Omental fat pad (tissue), 4 donors: ENCODE results near the gene OAS2. TPM values are rescaled to one million over a fixed set of nuclear protein-coding genes. Genes with fewer than 3 reads are reported as not detected.

ENCODE experiments used
- ATAC-seq: fragments of 150-250 bp; one replicate; pipeline ENCODE4 v1.9.1; 2016; ENCODE audit warnings: mild to moderate bottlenecking, moderate library complexity; ENCODE audit not compliant: low FRiP score
- DNase-seq: peaks from one replicate; pipeline ENCODE4 v3.0.0-alpha.2; 2019; ENCODE audit warnings: low spot score
- total RNA-seq, 4 donors: library from RNA; depleted of rRNA; stranded (reverse); fragments of >200 nt; gene quantifications; one replicate each; pipeline ENCODE4 v1.1.0, GENCODE V29; 2016
- TF ChIP-seq, protein P1 (sequence below), 3 donors: fragments of 450-650 bp; IDR thresholded peaks; one replicate each; pipeline ENCODE4 v1.5.1; 2016 to 2017; ENCODE audit warnings: antibody characterized with exemption in 3 of 3, mild to moderate bottlenecking in 3 of 3, moderate library complexity in 2 of 3

The OAS2 gene
- total RNA-seq, 4 donors from 2014 or later: 8.2 to 41.9 (median 13.2) TPM

DNA sequence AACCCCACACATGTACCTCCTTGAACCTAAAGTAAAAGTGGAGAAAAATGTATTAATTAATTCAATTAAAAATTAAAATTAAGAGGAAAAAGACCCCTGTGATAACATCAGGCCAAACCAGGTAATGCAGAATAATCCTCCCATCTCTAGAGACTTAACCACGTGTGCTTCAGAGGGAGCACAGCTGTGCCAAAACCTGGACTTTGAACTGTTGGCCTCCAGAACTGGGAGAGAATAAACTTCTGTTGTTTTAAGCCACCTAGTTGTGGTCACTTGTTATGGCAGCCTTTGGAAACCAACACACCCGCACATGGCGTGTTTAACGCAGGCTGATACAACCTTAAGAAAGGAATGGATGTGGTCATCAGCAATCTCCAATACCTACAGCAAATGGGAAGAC is 23.8 kb downstream of the OAS2 start:
- DNase-seq (no peak), ATAC-seq (no peak)

GRCh38 chr12:113002676-113003075 is 24.4 kb downstream of the OAS2 start:
- DNase-seq (no peak), ATAC-seq (no peak)
- TF ChIP-seq, protein P1, sequence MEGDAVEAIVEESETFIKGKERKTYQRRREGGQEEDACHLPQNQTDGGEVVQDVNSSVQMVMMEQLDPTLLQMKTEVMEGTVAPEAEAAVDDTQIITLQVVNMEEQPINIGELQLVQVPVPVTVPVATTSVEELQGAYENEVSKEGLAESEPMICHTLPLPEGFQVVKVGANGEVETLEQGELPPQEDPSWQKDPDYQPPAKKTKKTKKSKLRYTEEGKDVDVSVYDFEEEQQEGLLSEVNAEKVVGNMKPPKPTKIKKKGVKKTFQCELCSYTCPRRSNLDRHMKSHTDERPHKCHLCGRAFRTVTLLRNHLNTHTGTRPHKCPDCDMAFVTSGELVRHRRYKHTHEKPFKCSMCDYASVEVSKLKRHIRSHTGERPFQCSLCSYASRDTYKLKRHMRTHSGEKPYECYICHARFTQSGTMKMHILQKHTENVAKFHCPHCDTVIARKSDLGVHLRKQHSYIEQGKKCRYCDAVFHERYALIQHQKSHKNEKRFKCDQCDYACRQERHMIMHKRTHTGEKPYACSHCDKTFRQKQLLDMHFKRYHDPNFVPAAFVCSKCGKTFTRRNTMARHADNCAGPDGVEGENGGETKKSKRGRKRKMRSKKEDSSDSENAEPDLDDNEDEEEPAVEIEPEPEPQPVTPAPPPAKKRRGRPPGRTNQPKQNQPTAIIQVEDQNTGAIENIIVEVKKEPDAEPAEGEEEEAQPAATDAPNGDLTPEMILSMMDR (IDR thresholded peaks at IDR 0.05): no peak

More for the DNA sequence above, 23.8 kb downstream of the OAS2 start:
- TF ChIP-seq, protein P1 (IDR thresholded peaks at IDR 0.05): no peak

GRCh38 chr12:113003636-113004035 is 25.3 kb downstream of the OAS2 start:
- TF ChIP-seq, protein P1 (IDR thresholded peaks at IDR 0.05): no peak
- ATAC-seq (no peak), DNase-seq (no peak)

DNA sequence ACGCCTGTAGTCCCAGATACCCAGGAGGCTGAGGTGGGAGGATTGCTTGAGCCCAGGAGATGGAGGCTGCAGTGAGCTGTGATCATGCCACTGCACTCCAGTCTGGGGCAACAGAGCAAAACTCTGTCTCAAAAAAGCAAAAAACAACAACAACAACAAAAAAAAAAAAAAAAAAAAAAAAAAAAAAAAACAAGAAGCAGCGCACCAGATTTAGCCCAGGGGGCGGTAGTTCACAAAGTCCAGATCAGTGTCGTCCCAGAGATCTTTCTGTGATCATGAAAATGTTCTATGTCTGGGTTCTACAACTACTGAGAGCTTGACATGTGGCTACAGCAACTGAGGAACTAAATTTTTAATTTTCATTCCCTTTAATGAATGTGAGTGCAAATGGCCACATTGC is 27.4 kb downstream of the OAS2 start:
- no peak for ATAC-seq
- TF ChIP-seq, protein P1 (IDR thresholded peaks at IDR 0.05): no peak

DNA sequence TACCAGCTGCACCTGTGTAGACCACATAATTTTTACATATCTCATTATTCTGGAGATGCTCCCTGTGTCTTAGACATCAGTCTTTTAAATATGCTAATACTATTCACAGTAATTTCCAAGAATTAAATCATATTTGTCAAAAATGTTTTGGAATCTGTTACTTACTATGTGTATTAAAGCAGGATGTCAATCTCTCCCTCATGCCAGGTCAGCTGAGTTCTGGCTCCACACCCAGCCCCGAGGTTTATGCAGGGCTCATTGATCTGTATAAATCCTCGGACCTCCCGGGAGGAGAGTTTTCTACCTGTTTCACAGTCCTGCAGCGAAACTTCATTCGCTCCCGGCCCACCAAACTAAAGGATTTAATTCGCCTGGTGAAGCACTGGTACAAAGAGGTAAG is 27.9 kb downstream of the OAS2 start:
- TF ChIP-seq, protein P1 (IDR thresholded peaks at IDR 0.05): no peak
- DNase-seq: no peak
- ATAC-seq: no peak

More for the DNA sequence above, 27.4 kb downstream of the OAS2 start:
- no peak for DNase-seq

DNA sequence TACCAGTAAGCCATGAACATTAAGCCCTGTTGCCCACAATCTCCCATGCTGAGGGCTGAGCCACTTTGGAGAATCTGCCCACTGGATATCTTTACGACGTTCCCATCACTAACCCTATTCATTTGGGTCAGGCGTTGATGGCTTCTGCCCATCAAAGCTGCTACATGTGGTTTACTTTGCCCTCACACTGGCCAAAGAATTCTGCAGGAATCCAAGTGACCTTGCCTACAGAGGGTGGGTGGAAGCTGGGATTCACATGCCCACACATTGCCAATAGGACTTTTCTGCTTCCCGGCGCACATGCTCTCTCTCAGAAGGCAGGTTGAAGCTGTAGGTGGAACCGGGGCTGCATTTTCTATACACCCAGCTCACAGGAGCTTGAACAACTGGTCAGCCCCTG is 28.3 kb downstream of the OAS2 start:
- TF ChIP-seq, protein P1 (IDR thresholded peaks at IDR 0.05): no peak
- ATAC-seq: no peak
- DNase-seq: no peak

DNA sequence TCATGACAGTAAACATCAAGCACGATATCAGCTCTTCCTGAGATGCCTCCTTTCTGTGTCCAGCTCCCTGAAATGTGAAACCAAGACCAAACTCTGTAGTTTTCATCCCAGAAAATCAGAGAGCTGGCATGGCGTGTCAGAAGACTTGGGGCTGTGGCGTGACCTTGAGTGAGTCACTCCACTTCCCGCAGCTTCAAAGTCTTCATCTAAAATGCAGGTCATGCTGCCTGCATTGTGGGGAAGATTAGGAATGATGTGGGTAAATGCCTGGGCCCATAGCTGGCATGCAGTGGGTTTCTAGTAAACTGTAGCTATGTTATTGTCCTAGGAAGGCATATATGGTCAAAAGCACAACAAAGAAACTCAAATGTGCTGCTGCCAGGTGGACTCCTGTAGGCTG is 28.8 kb downstream of the OAS2 start:
- TF ChIP-seq, protein P1 (IDR thresholded peaks at IDR 0.05): no peak
- ATAC-seq (no peak), DNase-seq (no peak)
